GOT3 (cell line): Measurements from ENCODE around the gene EHD1.
"Not testable (repeated sequence)": the region's sequence is repeated elsewhere in the genome, so short reads cannot be mapped to it uniquely, and the experiment has no call there.

Experiments
- DNase-seq: peaks from one replicate; lab custom pipeline; 2025; ENCODE audit warnings: mixed read lengths; lab: John Stamatoyannopoulos, UW

Gene EHD1

DNA sequence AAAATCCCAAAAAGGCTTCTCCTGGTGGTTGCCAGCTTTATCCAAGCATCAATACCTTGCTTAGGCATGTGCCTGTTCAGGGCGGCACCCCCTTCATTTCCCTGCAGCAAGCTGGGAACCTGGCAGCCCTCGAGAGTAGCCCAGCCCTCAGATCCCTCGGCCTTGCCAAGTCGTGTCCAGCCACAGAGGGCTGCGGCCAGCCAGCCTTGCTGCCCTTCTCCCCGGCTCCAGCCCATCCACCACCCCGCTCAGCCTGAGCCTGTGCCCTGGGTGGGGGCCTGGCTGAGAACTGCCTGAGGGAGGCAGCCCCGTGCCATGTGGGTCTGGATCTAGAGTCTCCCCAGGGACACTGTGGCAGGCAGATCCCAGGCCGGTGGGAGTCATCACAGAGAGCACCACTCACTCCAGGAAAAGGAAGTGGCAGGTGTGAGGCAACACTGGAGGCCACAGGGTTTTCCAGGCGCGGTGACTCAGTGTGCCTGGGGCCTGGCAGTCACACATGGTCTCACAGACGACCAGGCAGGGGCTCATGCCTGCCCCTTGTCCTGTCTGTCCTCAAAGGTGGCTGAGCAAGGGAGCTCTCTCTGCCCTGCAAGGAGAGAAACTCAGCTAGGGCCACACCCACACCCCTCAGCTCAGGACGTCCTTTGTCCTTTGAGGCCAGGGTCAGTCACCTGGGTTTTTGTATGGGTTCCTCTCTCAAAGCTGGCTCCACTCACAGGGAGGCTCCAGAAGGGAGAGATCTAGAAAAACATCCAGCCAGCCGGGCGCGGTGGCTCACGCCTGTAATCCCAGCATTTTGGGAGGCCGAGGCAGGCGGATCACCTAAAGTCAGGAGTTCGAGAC lies 21.8 kb downstream of the EHD1 start:
- DNase-seq: no peak

DNA sequence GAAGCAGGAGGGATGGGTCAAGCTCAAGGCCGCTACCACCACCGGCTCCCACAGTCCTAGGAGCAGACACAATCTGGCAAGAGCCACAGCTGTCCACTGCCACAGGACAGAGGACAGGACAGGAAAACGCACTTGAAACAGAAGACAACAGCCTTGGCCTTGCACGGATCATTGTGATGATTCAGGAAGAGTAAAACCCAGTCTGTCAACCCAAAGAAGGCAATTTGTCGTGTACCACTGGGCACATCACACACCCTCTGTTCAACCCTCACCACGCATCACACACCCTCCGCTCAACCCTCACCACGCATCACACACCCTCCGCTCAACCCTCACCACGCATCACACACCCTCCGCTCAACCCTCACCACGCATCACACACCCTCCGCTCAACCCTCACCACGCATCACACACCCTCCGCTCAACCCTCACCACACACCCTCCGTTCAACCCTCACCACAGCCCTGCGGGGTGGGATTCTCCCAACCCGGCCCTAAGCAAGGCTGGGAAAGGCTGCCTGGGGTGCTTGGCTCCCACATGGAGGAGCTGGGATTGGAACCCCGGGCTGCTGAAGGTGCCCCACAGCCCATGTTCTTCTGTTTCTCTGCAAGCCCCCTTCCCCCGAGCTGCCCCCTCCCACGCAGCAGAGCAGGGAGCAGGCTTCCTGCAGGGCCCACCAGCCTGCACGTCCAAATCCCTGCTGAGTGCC lies 22.7 kb downstream of the EHD1 start:
- DNase-seq: no peak

DNA sequence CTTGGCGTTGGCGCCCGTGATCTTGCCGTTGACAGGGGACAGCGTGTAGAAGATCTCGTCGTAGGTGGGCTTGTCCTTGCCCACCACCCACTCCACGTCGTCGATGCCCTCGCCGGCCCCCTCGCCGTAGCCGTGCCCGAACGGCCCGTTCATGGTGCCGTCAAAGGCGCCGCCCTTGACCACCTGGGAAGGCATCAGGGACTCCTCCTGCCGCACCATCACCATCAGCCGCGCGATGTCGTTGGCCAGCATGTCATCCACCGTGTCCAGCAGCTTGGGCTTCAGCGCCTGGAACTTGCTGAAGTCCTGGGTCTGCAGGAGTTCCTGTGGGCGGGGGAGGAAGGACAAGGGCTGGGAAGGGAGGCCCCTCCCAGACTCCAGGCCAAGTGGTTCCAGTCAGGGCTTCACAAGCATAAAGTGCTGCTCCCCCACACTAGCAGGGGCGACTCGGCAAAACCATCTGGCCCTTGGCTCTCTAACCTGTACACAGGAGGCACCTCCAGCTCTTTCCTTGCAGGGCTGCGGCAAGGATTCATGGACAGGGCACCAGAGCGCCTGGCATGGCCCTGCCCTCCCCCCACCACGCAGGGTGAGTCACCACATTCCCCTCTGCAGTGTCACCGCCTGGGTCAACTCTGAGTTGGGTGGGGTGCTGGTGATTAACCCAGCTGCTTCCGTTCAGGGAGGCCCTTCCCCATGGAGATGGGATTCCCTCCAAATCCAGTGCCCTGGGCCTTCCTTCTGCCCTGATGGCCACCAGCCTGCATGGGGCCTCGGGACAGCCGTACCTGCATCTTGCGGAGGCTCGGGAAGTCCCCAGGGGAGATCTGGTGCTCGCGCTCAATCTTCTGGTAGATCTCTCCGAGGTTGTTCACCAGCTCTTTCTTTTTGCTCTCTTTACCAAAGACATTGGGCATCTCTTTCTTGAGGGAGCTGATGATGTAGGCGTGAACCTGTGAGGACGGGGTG lies 23.6 kb downstream of the EHD1 start:
- DNase-seq: peak; percentile 55

DNA sequence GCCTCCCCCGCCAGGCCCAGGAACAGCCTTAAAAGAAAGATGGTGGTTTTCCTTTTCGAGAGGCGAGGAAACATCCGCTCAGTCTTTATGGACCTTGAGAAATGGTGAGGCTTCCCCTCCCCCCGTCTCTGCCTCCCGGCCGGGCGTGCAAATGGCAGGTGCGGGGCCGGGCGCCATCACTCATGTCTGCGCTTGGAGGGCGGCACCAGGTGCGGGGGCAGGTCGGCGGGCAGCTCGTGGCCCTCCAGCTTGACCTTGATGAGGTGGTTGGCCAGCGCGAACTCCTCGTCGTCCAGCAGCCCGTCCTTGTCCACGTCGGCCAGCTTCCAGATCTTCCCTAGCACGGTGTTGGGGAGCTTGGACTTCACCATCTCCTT lies 24.3 kb downstream of the EHD1 start:
- no peak for DNase-seq

DNA sequence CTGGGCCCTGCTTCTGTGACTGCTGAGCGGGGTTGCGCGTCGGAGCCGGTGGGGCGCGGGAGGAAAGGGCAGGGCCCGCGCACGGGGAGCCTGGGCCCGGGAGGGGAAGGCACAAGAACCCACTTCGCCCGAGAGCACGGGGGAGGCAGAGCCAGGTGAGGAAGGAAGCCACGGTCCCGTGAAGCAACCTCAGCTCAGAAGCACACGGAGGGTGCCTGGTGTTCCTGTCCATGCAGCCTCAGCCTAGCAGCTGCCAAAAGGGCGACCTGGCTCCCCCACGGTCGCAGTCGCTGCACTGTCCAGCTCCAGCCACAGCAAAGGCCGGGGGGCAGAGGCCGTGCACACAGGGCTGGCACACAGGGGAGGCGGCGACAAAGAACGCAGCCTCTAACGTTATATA lies 24.7 kb downstream of the EHD1 start:
- no peak for DNase-seq

DNA sequence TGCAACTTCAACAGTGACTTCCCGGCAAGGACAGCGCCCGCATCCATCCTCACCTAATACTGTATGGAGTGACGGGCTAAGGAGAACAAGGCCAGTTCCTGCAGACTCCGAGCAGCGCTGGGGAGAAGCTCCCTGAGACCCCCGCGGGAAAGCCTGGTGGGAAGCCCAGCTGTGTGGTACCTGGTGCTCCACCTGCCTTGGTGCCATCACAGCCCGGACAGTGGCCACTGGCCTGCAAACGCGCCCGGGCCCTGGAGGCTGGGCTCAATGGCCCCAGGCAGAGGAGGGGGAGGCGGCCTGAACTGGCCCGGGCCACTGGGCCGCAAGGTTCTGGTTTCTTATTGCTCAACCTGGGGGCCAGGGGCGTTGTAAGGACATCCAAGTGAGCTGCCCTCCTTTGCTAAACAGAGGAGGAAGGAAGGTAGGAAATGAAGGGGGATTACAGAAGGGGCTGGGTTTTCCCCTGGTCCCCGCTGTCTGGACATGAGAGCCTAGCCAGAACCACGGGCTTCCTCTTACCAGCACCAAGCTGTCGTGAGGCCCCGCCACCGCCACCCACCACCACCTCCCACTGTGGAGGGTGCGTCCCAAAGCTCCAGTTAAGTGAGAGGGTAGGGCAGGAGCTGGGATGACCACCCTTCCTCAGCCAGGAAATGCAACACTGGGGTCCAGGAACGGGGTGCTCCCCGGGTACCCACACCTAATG lies 25.5 kb downstream of the EHD1 start:
- no peak for DNase-seq

DNA sequence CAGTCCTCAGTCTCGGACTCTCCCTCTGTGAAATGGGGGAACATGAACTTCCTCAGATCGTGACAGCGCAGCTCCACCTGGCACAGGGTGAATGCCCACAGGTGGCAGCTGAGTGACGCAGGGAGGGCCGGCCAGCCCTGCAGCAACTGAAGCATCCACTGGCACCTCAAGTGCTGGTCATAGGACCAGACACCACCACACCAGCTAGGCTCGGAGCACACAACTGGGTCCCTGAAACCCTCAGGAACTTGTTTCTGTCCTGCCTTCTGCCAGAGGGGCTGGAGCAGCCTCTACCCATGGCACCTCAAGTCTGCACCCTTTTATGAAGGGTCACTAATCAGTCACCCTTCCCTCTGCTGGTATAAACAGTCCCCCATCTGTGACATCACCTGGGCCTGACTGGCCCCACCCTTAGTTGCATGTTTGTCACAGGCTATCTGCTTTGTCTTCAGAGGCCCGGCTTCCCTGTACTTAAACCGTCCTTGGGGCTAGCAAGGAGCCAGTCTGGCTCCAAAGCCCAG lies 26.5 kb downstream of the EHD1 start:
- DNase-seq: no peak

DNA sequence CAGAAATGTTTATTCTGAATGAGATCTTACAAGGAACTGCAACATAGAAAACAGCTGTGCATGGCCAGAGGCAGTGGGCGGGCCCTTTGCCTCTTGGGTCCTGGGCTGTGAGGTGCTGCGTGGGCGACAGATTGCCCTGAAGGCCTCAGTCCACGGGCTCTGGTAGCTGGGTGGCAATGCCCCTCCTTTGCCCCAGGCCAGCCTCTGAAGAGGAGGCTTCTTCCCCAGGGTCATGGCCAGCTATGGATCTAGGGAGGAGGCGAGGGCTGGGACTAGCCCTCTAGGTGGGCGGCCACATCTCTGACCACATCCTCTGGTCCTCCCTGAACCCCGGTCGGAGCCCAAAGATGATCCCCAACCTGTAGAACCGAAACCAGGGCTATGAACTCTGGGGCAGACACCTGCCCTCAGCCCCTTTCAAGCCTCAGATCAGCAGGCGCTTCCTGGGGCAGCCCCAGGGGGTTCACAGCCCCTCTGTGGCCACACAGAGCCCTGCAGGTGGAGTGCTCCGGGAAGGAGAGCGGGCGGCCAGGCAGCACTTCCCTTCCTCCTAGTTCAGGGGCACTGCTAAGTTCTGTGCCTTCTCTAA lies 27.3 kb downstream of the EHD1 start:
- DNase-seq: no peak

DNA sequence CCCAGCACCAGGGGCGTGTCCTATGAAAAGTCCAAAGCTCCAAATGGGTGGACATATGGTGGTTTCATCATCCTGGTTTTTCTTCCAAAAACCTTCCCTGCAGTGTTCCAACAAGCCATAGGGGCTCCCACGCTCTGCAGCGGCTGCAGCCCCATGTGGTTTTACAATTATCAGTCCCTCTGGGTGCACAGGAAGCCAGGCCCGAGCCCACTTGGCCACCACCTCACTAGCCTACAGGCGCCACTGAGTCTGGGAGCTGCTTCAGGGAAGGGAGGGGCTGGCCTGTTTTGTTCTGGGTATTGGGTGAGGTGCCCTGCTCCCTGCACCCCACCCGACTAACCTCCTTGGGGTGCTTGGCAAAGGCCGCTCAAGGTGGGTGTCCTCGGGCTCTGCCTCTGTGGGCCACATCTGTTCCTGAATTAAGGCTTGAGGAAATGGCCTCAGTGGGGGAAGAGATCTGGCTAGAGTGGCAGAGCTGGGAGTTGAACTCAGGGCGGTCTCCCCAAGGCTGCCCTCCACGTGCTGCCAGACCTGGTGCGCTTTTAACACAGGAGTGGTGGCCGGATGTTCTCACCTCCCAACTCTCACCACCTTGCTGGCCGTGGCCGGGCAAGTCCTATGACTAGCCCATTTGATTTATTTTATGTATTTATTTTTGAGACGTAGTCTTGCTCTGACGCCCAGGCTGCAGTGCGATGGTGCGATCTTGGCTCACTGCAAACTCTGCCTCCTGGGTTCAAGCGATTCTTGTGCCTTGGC lies 28.6 kb downstream of the EHD1 start:
- no peak for DNase-seq

DNA sequence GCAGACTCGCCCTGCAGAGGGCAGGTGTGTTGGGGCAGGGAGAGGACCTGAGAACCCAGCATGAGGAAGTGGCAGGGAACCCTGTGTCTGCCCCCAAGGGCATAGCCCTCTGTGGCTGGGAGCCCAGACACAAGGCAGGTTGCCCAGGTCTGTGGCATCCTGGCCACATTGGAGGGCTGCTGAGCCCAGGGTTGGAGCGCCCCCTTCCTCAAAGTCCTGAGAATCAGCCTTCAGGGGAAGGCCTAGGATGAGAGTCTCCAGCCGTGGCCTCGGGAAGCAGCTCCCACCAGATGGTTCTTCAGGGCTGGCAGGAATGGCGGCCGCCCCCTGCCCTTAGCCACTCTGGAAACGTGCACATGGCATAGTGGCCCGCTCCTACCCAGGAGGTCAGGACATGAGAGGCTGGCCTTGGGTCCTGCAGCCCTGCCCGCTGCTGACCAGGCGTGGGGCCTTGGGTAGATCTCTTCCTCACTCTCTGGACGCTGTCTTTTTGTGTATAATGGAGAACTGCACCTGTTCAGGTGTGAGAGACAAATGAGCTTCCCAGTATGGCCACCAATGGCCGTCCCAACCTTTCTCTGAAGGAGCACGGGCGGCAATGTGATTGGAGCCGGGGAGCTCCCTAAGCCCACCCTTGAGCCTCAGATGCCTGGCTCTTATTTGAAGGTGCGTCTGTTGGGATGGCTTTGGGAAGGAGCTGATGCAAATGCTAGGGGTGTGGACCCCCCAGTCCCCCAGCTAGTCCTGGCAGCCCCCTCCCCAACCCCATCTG lies 29.4 kb downstream of the EHD1 start:
- DNase-seq: no peak

DNA sequence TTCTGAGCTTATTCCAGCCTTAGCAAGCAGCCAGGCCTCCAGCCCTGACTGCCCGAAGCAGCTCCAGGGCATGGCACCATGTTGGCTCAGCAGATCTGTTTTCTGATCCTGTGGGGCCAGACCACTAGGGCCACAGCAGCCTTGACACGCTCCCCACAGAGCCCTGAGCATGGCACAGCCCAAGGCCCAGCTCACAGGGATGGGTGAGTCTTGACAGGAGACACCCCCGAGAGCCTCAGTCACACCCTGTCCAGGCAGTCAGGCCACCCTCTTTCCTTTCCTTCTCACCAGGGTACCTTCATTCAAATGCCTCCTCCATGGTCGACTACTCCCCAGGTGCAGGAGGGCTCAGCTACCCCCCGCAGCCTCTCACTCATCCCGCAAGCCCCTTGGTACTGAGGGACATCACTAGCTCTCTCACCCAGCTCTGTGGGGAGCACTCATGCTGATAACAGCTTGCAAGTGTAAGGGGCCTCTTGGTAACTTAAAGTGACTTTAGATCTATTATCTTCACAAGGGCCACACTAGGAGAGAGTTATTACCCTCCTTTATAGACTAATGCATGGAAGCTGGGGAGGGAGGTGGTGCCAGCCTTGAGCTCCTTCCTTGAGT lies 30.1 kb downstream of the EHD1 start:
- DNase-seq: no peak

DNA sequence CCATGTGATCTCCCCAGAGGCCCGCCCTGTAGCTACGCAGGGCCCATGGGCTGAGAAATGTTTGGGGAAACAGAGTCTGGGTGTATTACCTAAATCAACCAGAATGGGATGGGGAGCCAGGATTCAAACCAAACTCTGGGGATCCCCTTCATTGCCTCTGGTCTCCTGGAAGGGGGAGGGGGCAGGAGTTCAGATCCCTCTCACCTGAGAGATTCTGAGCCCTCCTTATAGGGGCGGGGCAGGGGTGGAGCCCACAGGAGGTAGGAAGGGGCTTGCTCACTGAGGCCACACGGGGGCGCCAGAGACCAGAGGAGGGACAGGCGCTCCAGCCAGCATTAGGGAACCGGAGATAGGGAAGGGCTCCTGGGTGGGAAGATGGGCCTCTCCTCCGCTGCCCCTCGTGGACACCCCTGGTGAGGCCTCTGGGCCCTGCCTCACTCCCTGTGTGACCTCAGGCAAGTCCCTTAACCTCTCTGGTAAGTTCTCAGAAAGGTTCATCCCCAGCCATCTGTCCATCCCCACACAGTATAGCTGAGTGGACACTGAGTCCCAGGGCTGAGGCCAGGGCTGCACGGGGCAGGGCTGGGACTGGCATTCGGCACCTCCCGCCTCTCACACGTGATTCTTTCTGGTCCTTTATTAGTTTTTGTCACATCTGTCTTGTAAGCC lies 31.3 kb downstream of the EHD1 start:
- peak; percentile 43 for DNase-seq

DNA sequence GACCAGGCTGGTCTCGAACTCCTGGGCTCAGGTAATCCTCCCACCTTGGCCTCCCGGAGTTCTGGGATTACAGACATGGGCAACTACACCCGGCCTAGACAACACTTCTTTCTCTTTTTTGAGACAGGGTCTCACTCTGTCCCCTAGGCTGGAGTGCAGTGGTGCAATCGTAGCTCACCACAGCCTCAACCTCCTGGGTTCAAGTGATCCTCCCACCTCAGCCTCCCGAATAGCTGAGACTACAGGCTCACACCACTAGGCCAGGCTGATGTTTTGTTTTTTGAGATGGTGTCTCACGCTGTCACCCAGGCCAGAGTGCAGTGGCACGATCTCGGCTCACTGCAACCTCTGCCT lies 32.7 kb downstream of the EHD1 start:
- not testable (repeated sequence) for DNase-seq

DNA sequence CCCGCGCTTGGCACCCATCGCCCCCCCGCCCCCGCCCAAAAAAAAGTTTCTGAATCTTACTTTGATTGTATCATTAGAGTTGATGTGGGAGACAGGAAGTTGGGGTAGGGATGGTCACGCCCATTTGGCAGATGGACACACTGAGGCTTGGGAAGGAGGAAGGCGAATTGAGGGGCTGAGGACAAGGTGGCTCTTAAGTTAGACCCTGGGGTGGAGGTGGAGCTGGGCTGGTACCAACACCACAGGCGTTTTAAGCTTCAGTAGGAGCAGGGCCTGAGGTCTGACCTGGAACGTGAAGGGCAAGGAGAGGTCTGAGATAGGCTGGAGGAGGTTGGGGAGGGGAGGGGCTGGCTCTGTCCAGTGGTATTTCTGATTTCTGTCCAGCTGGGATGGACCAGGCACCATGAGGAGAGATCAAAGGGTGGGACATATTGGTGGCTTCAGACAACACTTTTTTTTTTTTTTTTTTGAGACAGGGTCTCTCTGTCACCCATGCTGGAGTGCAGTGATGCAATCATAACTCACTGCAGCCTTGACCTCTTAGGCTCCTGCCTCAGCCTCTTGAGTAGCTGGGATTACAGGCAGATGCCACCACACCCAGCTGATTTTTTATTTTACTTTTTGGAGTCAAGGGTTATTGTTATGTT lies 33.2 kb downstream of the EHD1 start:
- DNase-seq: no peak

DNA sequence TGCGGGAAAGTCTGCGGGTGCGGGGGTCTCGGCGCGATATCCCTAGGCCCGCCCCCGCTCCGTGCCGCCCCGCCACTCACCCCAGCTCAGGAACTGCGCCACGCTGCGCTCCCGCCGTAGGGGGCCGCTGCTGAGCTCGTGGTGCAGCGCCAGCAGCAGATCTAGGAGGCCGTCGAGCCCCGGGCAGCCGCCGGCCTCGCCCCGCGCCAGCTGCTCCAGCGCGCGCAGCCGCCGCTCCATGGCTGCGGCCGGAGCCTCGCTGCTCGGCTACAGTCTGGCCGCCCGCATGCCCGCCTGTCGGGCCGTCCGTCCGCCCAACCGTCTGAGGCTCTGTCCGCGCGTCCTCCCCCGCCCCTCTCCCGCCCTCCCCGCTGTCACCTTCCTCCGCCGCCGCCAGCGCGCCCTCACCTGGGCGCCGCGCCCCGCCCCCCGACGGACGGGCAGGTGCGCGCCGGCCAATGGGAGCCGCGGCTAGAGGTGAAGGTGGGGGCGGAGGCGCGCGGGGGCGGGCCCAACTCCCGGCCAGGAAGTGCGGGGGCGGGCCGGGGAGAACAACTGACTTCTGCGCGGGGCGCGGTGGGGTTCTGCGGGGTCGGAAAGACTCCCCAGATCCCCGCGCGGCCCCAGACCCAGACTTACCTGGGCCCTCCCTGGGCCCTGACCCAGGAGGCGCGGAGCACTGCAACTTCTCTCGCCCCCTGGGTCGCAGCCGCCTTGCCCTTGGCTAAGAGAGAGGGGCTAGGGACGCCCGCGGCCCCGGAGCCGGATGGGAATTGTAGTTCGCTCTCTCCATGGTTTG lies 33.9 kb downstream of the EHD1 start, which contains the start of gene CDC42BPG:
CDC42BPG (minus strand) TSS at position 324 of the 799 bp plus-strand sequence; CDS start at position 240, 84 bp downstream.
- no peak for DNase-seq

DNA sequence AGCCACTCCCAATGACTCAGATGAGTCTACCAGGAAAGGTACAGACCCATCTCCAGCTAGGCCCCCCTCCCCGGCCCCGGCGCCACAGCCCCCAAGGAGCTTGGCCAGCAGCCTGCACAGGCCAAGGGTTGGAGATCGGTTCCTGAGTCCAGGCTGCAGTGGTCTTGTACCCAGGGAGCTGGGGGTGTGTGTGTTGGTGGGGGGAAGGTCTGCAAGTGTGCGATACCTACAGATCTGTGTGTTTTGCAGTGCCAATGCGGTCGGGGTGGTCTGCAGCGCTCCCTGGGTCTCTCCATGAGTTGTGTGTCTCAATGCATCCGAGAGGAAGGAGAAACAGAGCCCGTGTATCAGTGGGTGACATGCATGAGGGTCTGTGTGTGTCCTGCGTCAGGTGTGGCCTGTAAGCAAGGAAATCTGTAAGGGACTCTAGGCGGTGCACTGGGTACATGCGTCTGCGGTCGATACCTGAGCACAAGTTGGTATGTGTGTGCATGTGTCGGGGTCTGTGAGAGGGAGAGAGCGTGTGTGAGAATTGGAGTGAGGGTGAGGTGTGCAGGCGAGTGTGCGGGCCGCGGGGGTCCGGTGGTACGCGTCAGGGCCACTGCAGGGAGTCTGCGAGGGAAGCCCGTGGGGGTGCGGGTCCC lies 34.6 kb downstream of the EHD1 start:
- no peak for DNase-seq
